Measurements from ENCODE around the gene ZNF446. TPM values are rescaled to one million over a fixed set of nuclear protein-coding genes. Genes with fewer than 3 reads are reported as not detected.
"Not testable (repeated sequence)": the region's sequence is repeated elsewhere in the genome, so short reads cannot be mapped to it uniquely, and the experiment has no call there.

The ZNF446 gene
- total RNA-seq, 1 experiment from 2014 or later: 8.9 TPM

- Histone ChIP-seq H3K27me3 (ENCODE audit: low read length) (no peaks in the 10 kb centered on the region), H3K9me2 (replicated peaks; ENCODE audit: low read length) (no peaks in the 10 kb centered on the region), H4K20me1 (ENCODE audit: low read length) (no peaks in the 10 kb centered on the region), H3K9me3 (ENCODE audit: low read length) (no peaks in the 10 kb centered on the region), H3K4me1 (ENCODE audit: insufficient read depth, low read length) (no peaks in the 10 kb centered on the region), H3F3A (ENCODE audit: low read length, unreplicated experiment) (no peaks in the 10 kb centered on the region), H3K36me3 (ENCODE audit: low read depth, low read length) (no peaks in the 10 kb centered on the region), H3K79me2 (ENCODE audit: low read length) (no peaks in the 10 kb centered on the region), H2AFZ (ENCODE audit: low read length) (no peak overlapping the region), H3K4me3 (ENCODE audit: low read length) (no peak overlapping the region), H3K4me2 (ENCODE audit: low read length) (no peak overlapping the region), H3K27ac (ENCODE audit: low read length) (no peak overlapping the region), H3K9ac (ENCODE audit: low read length) (no peak overlapping the region)
- ChIA-PET POLR2A (ENCODE audit: unreplicated experiment) (no interaction called here), CTCF (no interaction called here)
- TF ChIP-seq EZH2phosphoT487 (IDR thresholded peaks at IDR 0.05; ENCODE audit: borderline replicate concordance, low read length): no peak
- no peak for TF ChIP-seq CTCF (conservative IDR thresholded peaks at IDR 0.05; ENCODE audit: low read depth, low read length)
- no peak for TF ChIP-seq EZH2 (IDR thresholded peaks at IDR 0.05; ENCODE audit: low read length, unreplicated experiment)
- ATAC-seq (no peak), DNase-seq (no peak)
- no TSS peak for BruUV-seq (replicated peaks)
- intact Hi-C loops (cut with micrococcal nuclease): no loop called here
These were observed 35.6 kb upstream of the ZNF446 start for GRCh38 chr19:58440556-58440955.

DNA sequence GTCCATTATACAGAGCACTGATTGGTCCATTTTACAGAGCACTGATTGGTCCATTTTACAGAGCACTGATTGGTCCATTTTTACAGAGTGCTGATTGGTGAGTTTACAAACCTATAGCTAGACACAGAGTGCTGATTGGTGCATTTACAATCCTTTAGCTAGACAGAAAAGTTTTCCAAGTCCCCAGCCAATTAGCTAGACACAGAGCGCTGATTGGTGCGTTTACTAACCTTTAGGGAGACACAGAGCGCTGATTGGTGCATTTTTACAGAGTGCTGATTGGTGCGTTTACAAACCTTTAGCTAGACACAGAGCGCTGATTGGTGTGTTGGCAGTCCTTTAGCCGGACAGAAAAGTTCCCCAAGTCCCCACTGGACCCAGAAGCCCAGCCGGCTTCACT lies 33.2 kb upstream of the ZNF446 start:
- CTCF ChIA-PET; BruUV-seq (replicated peaks); H3K4me2 ChIP-seq (ENCODE audit: low read length); H3F3A ChIP-seq (ENCODE audit: low read length, unreplicated experiment); intact Hi-C loops (cut with micrococcal nuclease); H3K27me3 ChIP-seq (ENCODE audit: low read length); H3K36me3 ChIP-seq (ENCODE audit: low read depth, low read length); H3K4me1 ChIP-seq (ENCODE audit: insufficient read depth, low read length); H3K4me3 ChIP-seq (ENCODE audit: low read length); H3K9ac ChIP-seq (ENCODE audit: low read length); H3K9me2 ChIP-seq (replicated peaks; ENCODE audit: low read length); H3K79me2 ChIP-seq (ENCODE audit: low read length); DNase-seq; H3K27ac ChIP-seq (ENCODE audit: low read length); H2AFZ ChIP-seq (ENCODE audit: low read length); ATAC-seq; H4K20me1 ChIP-seq (ENCODE audit: low read length); POLR2A ChIA-PET (ENCODE audit: unreplicated experiment): not testable (repeated sequence)
- 0 out of 2 replicates have a peak, but pooled peaks cover 12% of the 10 kb centered on the region for H3K9me3 ChIP-seq (ENCODE audit: low read length)

- H3F3A ChIP-seq (ENCODE audit: low read length, unreplicated experiment); H3K27me3 ChIP-seq (ENCODE audit: low read length); POLR2A ChIA-PET (ENCODE audit: unreplicated experiment); H3K27ac ChIP-seq (ENCODE audit: low read length); H3K4me3 ChIP-seq (ENCODE audit: low read length); BruUV-seq (replicated peaks); H3K4me1 ChIP-seq (ENCODE audit: insufficient read depth, low read length); H3K9ac ChIP-seq (ENCODE audit: low read length); ATAC-seq; CTCF ChIA-PET; H4K20me1 ChIP-seq (ENCODE audit: low read length); intact Hi-C loops (cut with micrococcal nuclease); H3K9me2 ChIP-seq (replicated peaks; ENCODE audit: low read length); H3K4me2 ChIP-seq (ENCODE audit: low read length); DNase-seq; H3K36me3 ChIP-seq (ENCODE audit: low read depth, low read length); H2AFZ ChIP-seq (ENCODE audit: low read length); H3K79me2 ChIP-seq (ENCODE audit: low read length): not testable (repeated sequence)
- H3K9me3 ChIP-seq (ENCODE audit: low read length): peaks cover 25% of the 10 kb centered on the region
These were observed 27.3 kb upstream of the ZNF446 start for GRCh38 chr19:58448860-58449259.

GRCh38 chr19:58449980-58450379 lies 26.2 kb upstream of the ZNF446 start:
- intact Hi-C loops (cut with micrococcal nuclease): loop anchor here (2.0 kb wide), 1 partner anchor 69 kb away; the partner anchor contains the start of gene ZNF837
- H4K20me1 ChIP-seq (ENCODE audit: low read length); H3K4me1 ChIP-seq (ENCODE audit: insufficient read depth, low read length); H3K36me3 ChIP-seq (ENCODE audit: low read depth, low read length); H3K79me2 ChIP-seq (ENCODE audit: low read length); H3K9ac ChIP-seq (ENCODE audit: low read length); BruUV-seq (replicated peaks); H3K27me3 ChIP-seq (ENCODE audit: low read length); H3K9me2 ChIP-seq (replicated peaks; ENCODE audit: low read length); DNase-seq; H3K4me3 ChIP-seq (ENCODE audit: low read length); H2AFZ ChIP-seq (ENCODE audit: low read length); H3K4me2 ChIP-seq (ENCODE audit: low read length); H3K27ac ChIP-seq (ENCODE audit: low read length); CTCF ChIA-PET; ATAC-seq; H3F3A ChIP-seq (ENCODE audit: low read length, unreplicated experiment): not testable (repeated sequence)
- POLR2A ChIA-PET (ENCODE audit: unreplicated experiment): interaction anchor here (0.7 kb wide), 1 partner anchor 31 kb away, joined by 3 read pairs; no protein-coding TSS in a partner anchor
- H3K9me3 ChIP-seq (ENCODE audit: low read length): peaks cover 25% of the 10 kb centered on the region
